Measurements from ENCODE around the gene KRT78. TPM values are rescaled to one million over a fixed set of nuclear protein-coding genes. Genes with fewer than 3 reads are reported as not detected.

Gene KRT78, protein sequence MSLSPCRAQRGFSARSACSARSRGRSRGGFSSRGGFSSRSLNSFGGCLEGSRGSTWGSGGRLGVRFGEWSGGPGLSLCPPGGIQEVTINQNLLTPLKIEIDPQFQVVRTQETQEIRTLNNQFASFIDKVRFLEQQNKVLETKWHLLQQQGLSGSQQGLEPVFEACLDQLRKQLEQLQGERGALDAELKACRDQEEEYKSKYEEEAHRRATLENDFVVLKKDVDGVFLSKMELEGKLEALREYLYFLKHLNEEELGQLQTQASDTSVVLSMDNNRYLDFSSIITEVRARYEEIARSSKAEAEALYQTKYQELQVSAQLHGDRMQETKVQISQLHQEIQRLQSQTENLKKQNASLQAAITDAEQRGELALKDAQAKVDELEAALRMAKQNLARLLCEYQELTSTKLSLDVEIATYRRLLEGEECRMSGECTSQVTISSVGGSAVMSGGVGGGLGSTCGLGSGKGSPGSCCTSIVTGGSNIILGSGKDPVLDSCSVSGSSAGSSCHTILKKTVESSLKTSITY
- not detected for total RNA-seq
- polyA plus RNA-seq (2013, experiment 1 of 2): not detected
- not detected for polyA plus RNA-seq (2013, experiment 2 of 2)
- long read RNA-seq, experiment 1: 0 reads
- long read RNA-seq, experiment 2: 0 reads
- long read RNA-seq, experiment 3: 0 reads
- long read RNA-seq, experiment 4: 0 reads

- no peaks in the 10 kb centered on the region for H3K36me3 ChIP-seq (ENCODE audit: control insufficient read depth, insufficient read depth, low read length)
- H3K4me1 ChIP-seq (ENCODE audit: control insufficient read depth, insufficient read depth, low read length): no peaks in the 10 kb centered on the region
- 92% methylated on average over 13 to 16 of the region's 16 CpGs for WGBS, 2 experiments (ENCODE audit: insufficient coverage in 1 of 2, insufficient read length in 1 of 2)
- TF ChIP-seq, protein P1, sequence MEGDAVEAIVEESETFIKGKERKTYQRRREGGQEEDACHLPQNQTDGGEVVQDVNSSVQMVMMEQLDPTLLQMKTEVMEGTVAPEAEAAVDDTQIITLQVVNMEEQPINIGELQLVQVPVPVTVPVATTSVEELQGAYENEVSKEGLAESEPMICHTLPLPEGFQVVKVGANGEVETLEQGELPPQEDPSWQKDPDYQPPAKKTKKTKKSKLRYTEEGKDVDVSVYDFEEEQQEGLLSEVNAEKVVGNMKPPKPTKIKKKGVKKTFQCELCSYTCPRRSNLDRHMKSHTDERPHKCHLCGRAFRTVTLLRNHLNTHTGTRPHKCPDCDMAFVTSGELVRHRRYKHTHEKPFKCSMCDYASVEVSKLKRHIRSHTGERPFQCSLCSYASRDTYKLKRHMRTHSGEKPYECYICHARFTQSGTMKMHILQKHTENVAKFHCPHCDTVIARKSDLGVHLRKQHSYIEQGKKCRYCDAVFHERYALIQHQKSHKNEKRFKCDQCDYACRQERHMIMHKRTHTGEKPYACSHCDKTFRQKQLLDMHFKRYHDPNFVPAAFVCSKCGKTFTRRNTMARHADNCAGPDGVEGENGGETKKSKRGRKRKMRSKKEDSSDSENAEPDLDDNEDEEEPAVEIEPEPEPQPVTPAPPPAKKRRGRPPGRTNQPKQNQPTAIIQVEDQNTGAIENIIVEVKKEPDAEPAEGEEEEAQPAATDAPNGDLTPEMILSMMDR (conservative IDR thresholded peaks at IDR 0.05): no peak
- no peak within 1 kb of the TSS for H3K27ac ChIP-seq (ENCODE audit: low read depth, low read length)
- H3K27ac Mint-ChIP-seq: no peak within 1 kb of the TSS
- no peaks in the 10 kb centered on the region for H3K9me3 Mint-ChIP-seq
- no peaks in the 10 kb centered on the region for H3K4me1 Mint-ChIP-seq
- DNase-seq: no peak
- no peak within 1 kb of the TSS for H3K4me3 Mint-ChIP-seq
- H3K9ac ChIP-seq (ENCODE audit: extremely low read depth, low read length, poor library complexity, severe bottlenecking): no peak within 1 kb of the TSS
- H3K27me3 Mint-ChIP-seq (ENCODE audit: insufficient read depth): peaks cover 8% of the 10 kb centered on the region
- no peak within 1 kb of the TSS for H3K4me3 ChIP-seq (ENCODE audit: low read length)
- peaks cover 4% of the 10 kb centered on the region for H3K27me3 ChIP-seq (ENCODE audit: control insufficient read depth, insufficient read depth, low read length, poor library complexity, severe bottlenecking)
- H3K9me3 ChIP-seq (ENCODE audit: control insufficient read depth, low read length): no peaks in the 10 kb centered on the region
- no peaks in the 10 kb centered on the region for H3K36me3 Mint-ChIP-seq (ENCODE audit: low read depth)
Observed at GRCh38 chr12:52848661-52849255, at the start of gene KRT78. Gene KRT78, minus strand, starts transcription at chr12:52848994. Its CDS starts 64 bp downstream, at chr12:52848930.

DNA sequence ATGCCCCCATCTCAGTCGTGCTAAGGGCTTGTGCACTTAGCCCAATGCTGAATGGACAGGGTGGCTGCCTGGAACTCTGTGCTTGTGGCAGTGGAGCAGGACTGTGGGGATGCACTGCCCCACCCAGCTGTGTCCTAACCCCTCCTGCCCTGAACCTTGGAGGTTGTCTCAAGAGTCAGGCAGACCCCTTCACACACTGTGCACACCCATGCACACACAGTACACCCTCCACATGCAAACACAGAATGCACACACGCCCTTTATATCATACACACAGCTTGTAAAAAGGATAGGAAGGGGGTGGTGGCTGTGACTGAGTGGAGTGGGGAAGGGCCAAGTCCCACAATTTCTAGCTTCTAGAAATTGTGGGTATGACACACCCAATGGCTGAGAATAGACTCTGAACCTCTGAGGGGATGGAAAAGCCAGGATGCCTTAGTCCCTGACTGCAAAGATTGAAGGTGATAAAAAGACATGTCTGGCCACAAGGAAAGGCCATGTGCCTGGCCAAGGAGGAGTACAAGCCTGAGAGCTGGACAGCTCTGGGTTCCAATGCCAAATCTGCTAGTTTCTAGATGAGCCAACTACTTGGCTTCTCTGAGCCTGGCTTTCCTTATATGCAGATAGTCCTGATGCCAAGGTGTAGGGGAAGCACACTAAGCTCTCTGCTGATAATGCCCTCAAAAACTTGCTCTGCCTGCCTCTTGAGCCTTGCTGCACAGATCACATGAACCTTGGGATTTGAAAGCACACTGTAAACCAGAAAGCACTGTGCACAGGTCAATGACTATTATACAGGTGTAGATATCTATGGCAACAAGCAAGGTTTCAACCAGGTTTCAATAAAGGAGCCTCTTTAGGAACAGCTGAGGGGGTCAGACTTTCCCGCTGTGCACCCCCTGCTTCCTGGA lies 47.7 kb upstream of the KRT78 start:
- no peak overlapping the region for H3K27ac ChIP-seq (ENCODE audit: low read depth, low read length)
- DNase-seq: no peak
- H3K4me3 Mint-ChIP-seq: no peak overlapping the region
- H3K27me3 ChIP-seq (ENCODE audit: control insufficient read depth, insufficient read depth, low read length, poor library complexity, severe bottlenecking): no peaks in the 10 kb centered on the region
- H3K27me3 Mint-ChIP-seq (ENCODE audit: insufficient read depth): no peaks in the 10 kb centered on the region
- no peaks in the 10 kb centered on the region for H3K9me3 ChIP-seq (ENCODE audit: control insufficient read depth, low read length)
- H3K36me3 ChIP-seq (ENCODE audit: control insufficient read depth, insufficient read depth, low read length): peaks cover 47% of the 10 kb centered on the region
- H3K4me1 Mint-ChIP-seq: peaks cover 22% of the 10 kb centered on the region
- no peaks in the 10 kb centered on the region for H3K9me3 Mint-ChIP-seq
- no peak overlapping the region for H3K9ac ChIP-seq (ENCODE audit: extremely low read depth, low read length, poor library complexity, severe bottlenecking)
- TF ChIP-seq, protein P1 (conservative IDR thresholded peaks at IDR 0.05): no peak
- no peak overlapping the region for H3K4me3 ChIP-seq (ENCODE audit: low read length)
- peaks cover 6% of the 10 kb centered on the region for H3K4me1 ChIP-seq (ENCODE audit: control insufficient read depth, insufficient read depth, low read length)
- H3K27ac Mint-ChIP-seq: peak overlapping the region; percentile 57
- WGBS, 2 experiments (ENCODE audit: insufficient coverage in 1 of 2, insufficient read length in 1 of 2): 79 to 100% methylated on average over 1 to 2 of the region's 3 CpGs
- H3K36me3 Mint-ChIP-seq (ENCODE audit: low read depth): peaks cover 48% of the 10 kb centered on the region

GRCh38 chr12:52895726-52896189 lies 47.0 kb upstream of the KRT78 start:
- no peak overlapping the region for H3K27ac ChIP-seq (ENCODE audit: low read depth, low read length)
- peaks cover 41% of the 10 kb centered on the region for H3K36me3 ChIP-seq (ENCODE audit: control insufficient read depth, insufficient read depth, low read length)
- Mint-ChIP-seq H3K27me3 (ENCODE audit: insufficient read depth) (no peaks in the 10 kb centered on the region), H3K27ac (peak overlapping the region; percentile 53), H3K36me3 (ENCODE audit: low read depth) (peaks cover 41% of the 10 kb centered on the region), H3K9me3 (no peaks in the 10 kb centered on the region), H3K4me3 (no peak overlapping the region), H3K4me1 (peaks cover 17% of the 10 kb centered on the region)
- TF ChIP-seq, protein P1 (conservative IDR thresholded peaks at IDR 0.05): no peak
- no peak overlapping the region for H3K4me3 ChIP-seq (ENCODE audit: low read length)
- peak; percentile 82 for DNase-seq
- WGBS, 2 experiments (ENCODE audit: insufficient coverage in 1 of 2, insufficient read length in 1 of 2): 69 to 75% methylated on average over 2 of the region's 2 CpGs
- peak overlapping the region; percentile 30 for H3K9ac ChIP-seq (ENCODE audit: extremely low read depth, low read length, poor library complexity, severe bottlenecking)
- no peaks in the 10 kb centered on the region for H3K9me3 ChIP-seq (ENCODE audit: control insufficient read depth, low read length)
- no peaks in the 10 kb centered on the region for H3K27me3 ChIP-seq (ENCODE audit: control insufficient read depth, insufficient read depth, low read length, poor library complexity, severe bottlenecking)
- peaks cover 3% of the 10 kb centered on the region for H3K4me1 ChIP-seq (ENCODE audit: control insufficient read depth, insufficient read depth, low read length)

Measured in endodermal cell (in vitro differentiated cells).